Measurements from ENCODE around the gene SCUBE1. TPM values are rescaled to one million over a fixed set of nuclear protein-coding genes. Genes with fewer than 3 reads are reported as not detected.
A peak's percentile ranks its signal among the peaks of the same experiment; 100 is the strongest.
"Not testable (repeated sequence)": the region's sequence is repeated elsewhere in the genome, so short reads cannot be mapped to it uniquely, and the experiment has no call there.

Gene SCUBE1
- total and polyA plus RNA-seq, 2 experiments from 2014 or later, result 0.81 to 3.2 TPM

- H3K36me3 ChIP-seq (ENCODE audit: insufficient read depth); H3K9me3 Mint-ChIP-seq; H3F3A ChIP-seq (replicated peaks; ENCODE audit: low read depth): not testable (repeated sequence)
Measured at GRCh38 chr22:43280523-43280886, 62.7 kb downstream of the SCUBE1 start.

GRCh38 chr22:43279867-43280522 lies 63.2 kb downstream of the SCUBE1 start:
- no peak for DNase-seq (ENCODE audit: low spot score)
- no peaks in the 10 kb centered on the region for H3K79me2 ChIP-seq (replicated peaks; ENCODE audit: insufficient read depth)
- H3K27me3 ChIP-seq (ENCODE audit: insufficient read depth), result no peaks in the 10 kb centered on the region
- H3K36me3 ChIP-seq (ENCODE audit: insufficient read depth), result no peaks in the 10 kb centered on the region
- TF ChIP-seq NANOG (IDR thresholded peaks at IDR 0.05; ENCODE audit: borderline replicate concordance) (no peak), EZH2 (IDR thresholded peaks at IDR 0.05; ENCODE audit: low read depth, unreplicated experiment) (no peak), CREB1 (CRISPR knock-in tag; IDR thresholded peaks at IDR 0.05; ENCODE audit: low read depth) (no peak), STAT1 (IDR thresholded peaks at IDR 0.05; ENCODE audit: unreplicated experiment) (no peak), ZNF331 (CRISPR knock-in tag; IDR thresholded peaks at IDR 0.05; ENCODE audit: low read depth) (no peak), EZH2phosphoT487 (IDR thresholded peaks at IDR 0.05; ENCODE audit: unreplicated experiment) (no peak), ZNF114 (CRISPR knock-in tag; IDR thresholded peaks at IDR 0.05) (no peak)
- no peaks in the 10 kb centered on the region for H3K9me2 ChIP-seq (ENCODE audit: insufficient read depth)
- no peak overlapping the region for H3K4me3 ChIP-seq
- Mint-ChIP-seq H3K4me1 (peaks cover 36% of the 10 kb centered on the region), H3K4me3 (no peak overlapping the region), H3K27ac (no peak overlapping the region), H3K9me3 (no peaks in the 10 kb centered on the region), H3K36me3 (ENCODE audit: low read depth) (no peaks in the 10 kb centered on the region), H3K27me3 (ENCODE audit: insufficient read depth, low read depth, poor library complexity) (peaks cover 17% of the 10 kb centered on the region)
- no peaks in the 10 kb centered on the region for H3F3A ChIP-seq (replicated peaks; ENCODE audit: low read depth)
- H2AFZ ChIP-seq, result no peak overlapping the region
- H3K4me1 ChIP-seq (ENCODE audit: insufficient read depth), result peaks cover 16% of the 10 kb centered on the region
- ATAC-seq, result peak; percentile 34
- 0 out of 2 replicates have a peak overlapping the region, but pooled peaks have one; percentile 9 for H3K27ac ChIP-seq (ENCODE audit: low read depth)
- H4K20me1 ChIP-seq (replicated peaks; ENCODE audit: insufficient read depth), result no peaks in the 10 kb centered on the region
- peak overlapping the region; percentile 57; the same call in 1 of the 2 replicates for H3K4me2 ChIP-seq

More at GRCh38 chr22:43280523-43280886, 62.7 kb downstream of the SCUBE1 start:
- H3K4me1 Mint-ChIP-seq, result peaks cover 31% of the 10 kb centered on the region
- H3K4me3 ChIP-seq; H3K4me2 ChIP-seq; H3K79me2 ChIP-seq (replicated peaks; ENCODE audit: insufficient read depth); H4K20me1 ChIP-seq (replicated peaks; ENCODE audit: insufficient read depth); H2AFZ ChIP-seq; H3K4me3 Mint-ChIP-seq; H3K27me3 ChIP-seq (ENCODE audit: insufficient read depth); DNase-seq (ENCODE audit: low spot score); H3K27ac ChIP-seq (ENCODE audit: low read depth); H3K36me3 Mint-ChIP-seq (ENCODE audit: low read depth); ATAC-seq; H3K9me2 ChIP-seq (ENCODE audit: insufficient read depth); H3K27ac Mint-ChIP-seq: not testable (repeated sequence)
- H3K27me3 Mint-ChIP-seq (ENCODE audit: insufficient read depth, low read depth, poor library complexity), result peaks cover 15% of the 10 kb centered on the region
- peaks cover 12% of the 10 kb centered on the region for H3K4me1 ChIP-seq (ENCODE audit: insufficient read depth)

GRCh38 chr22:43277987-43278601 lies 65.1 kb downstream of the SCUBE1 start:
- Histone ChIP-seq H4K20me1 (replicated peaks; ENCODE audit: insufficient read depth) (no peaks in the 10 kb centered on the region), H3K4me3 (no peak overlapping the region), H3K79me2 (replicated peaks; ENCODE audit: insufficient read depth) (no peaks in the 10 kb centered on the region), H3K36me3 (ENCODE audit: insufficient read depth) (no peaks in the 10 kb centered on the region), H3K4me1 (ENCODE audit: insufficient read depth) (peaks cover 16% of the 10 kb centered on the region), H3K4me2 (no peak overlapping the region), H3K27me3 (ENCODE audit: insufficient read depth) (no peaks in the 10 kb centered on the region), H3F3A (replicated peaks; ENCODE audit: low read depth) (no peaks in the 10 kb centered on the region), H3K9me2 (ENCODE audit: insufficient read depth) (no peaks in the 10 kb centered on the region), H3K27ac (ENCODE audit: low read depth) (no peak overlapping the region), H2AFZ (no peak overlapping the region)
- no peaks in the 10 kb centered on the region for H3K36me3 Mint-ChIP-seq (ENCODE audit: low read depth)
- H3K9me3 Mint-ChIP-seq, result no peaks in the 10 kb centered on the region
- H3K4me3 Mint-ChIP-seq, result no peak overlapping the region
- H3K4me1 Mint-ChIP-seq, result peaks cover 40% of the 10 kb centered on the region
- no peak for DNase-seq (ENCODE audit: low spot score)
- H3K27ac Mint-ChIP-seq, result no peak overlapping the region
- peaks cover 20% of the 10 kb centered on the region for H3K27me3 Mint-ChIP-seq (ENCODE audit: insufficient read depth, low read depth, poor library complexity)
- no peak for ATAC-seq
- TF ChIP-seq POLR2AphosphoS5 (IDR thresholded peaks at IDR 0.05; ENCODE audit: low read depth), result no peak
- no peak for TF ChIP-seq ZNF462 (CRISPR knock-in tag; IDR thresholded peaks at IDR 0.05)
- no peak for TF ChIP-seq ZNF114 (CRISPR knock-in tag; IDR thresholded peaks at IDR 0.05)
